ENCODE data around the gene CTNNAL1. TPM values are rescaled to one million over a fixed set of nuclear protein-coding genes. Genes with fewer than 3 reads are reported as not detected.
"Not testable (repeated sequence)": the region's sequence is repeated elsewhere in the genome, so short reads cannot be mapped to it uniquely, and the experiment has no call there.

Gene CTNNAL1
- total RNA-seq, 4 donors from 2014 or later = 106 to 231 (median 156) TPM

GRCh38 chr9:108933718-108934322 is 79.5 kb downstream of the CTNNAL1 start, which contains the start of gene ELP1:
TSS of gene ELP1 (minus strand) at chr9:108934124. CDS start at chr9:108931146, 2,978 bp downstream.
- H3K9me3 ChIP-seq = no peaks in the 10 kb centered on the region
- intact Hi-C loops (cut with DNase I) = no loop called here
- no peaks in the 10 kb centered on the region for H3K27me3 ChIP-seq
- no peaks in the 10 kb centered on the region for H3K36me3 ChIP-seq
- peak within 1 kb of the TSS; percentile 76 to 99 (median 95) for H3K4me3 ChIP-seq (replicated peaks in 1 of 3)
- peak in 1 of 2 donors; percentile 74 for TF ChIP-seq POLR2A (IDR thresholded peaks at IDR 0.05)
- peak in 2 of 6 experiments; percentile 13 to 34 for TF ChIP-seq CTCF (IDR thresholded peaks at IDR 0.05)
- WGBS, 2 donors = 0 to 1% methylated on average over 1 to 45 of the region's 48 CpGs
- peaks cover 15 to 45% of the 10 kb centered on the region in 2 donors for H3K4me1 ChIP-seq
- peak within 1 kb of the TSS; percentile 86 to 96 (median 89) for H3K27ac ChIP-seq
- peak; percentile 92 to 93 for DNase-seq

- no peak for DNase-seq
Measured at GRCh38 chr9:108933231-108933717, 80.0 kb downstream of the CTNNAL1 start.

GRCh38 chr9:108928386-108928785 is 84.9 kb downstream of the CTNNAL1 start:
- H3K9me3 ChIP-seq = no peaks in the 10 kb centered on the region
- peaks cover 0 to 20% of the 10 kb centered on the region in 2 donors for H3K36me3 ChIP-seq
- WGBS, 2 donors = 81 to 87% methylated on average over 2 of the region's 2 CpGs
- DNase-seq = no peak
- no peaks in the 10 kb centered on the region for H3K27me3 ChIP-seq
- no peak for TF ChIP-seq POLR2A (IDR thresholded peaks at IDR 0.05)
- TF ChIP-seq CTCF (IDR thresholded peaks at IDR 0.05) = no peak
- intact Hi-C loops (cut with DNase I) = no loop called here
- no peak overlapping the region for H3K27ac ChIP-seq
- H3K4me1 ChIP-seq = peaks cover 9 to 10% of the 10 kb centered on the region in 2 donors
- no peak overlapping the region for H3K4me3 ChIP-seq (replicated peaks in 1 of 3)

More at GRCh38 chr9:108933231-108933717, 80.0 kb downstream of the CTNNAL1 start:
- Histone ChIP-seq H3K9me3 (no peaks in the 10 kb centered on the region), H3K27me3 (no peaks in the 10 kb centered on the region), H3K4me3 (replicated peaks in 1 of 3) (peak overlapping the region; percentile 76 to 99 (median 95)), H3K27ac (peak overlapping the region; percentile 86 to 96 (median 89)), H3K36me3 (no peaks in the 10 kb centered on the region), H3K4me1 (peaks cover 15 to 39% of the 10 kb centered on the region in 2 donors)
- intact Hi-C loops (cut with DNase I) = no loop called here
- 1 to 2% methylated on average over 21 to 22 of the region's 25 CpGs for WGBS, 2 donors
- no peak for TF ChIP-seq POLR2A (IDR thresholded peaks at IDR 0.05)
- TF ChIP-seq CTCF (IDR thresholded peaks at IDR 0.05) = no peak

- intact Hi-C loops (cut with DNase I) = no loop called here
- Histone ChIP-seq H3K9me3 (no peaks in the 10 kb centered on the region), H3K4me3 (replicated peaks in 1 of 3) (no peak overlapping the region), H3K36me3 (peaks cover 12 to 20% of the 10 kb centered on the region in 2 donors), H3K27ac (no peak overlapping the region), H3K27me3 (no peaks in the 10 kb centered on the region), H3K4me1 (peaks cover 0 to 13% of the 10 kb centered on the region in 2 donors)
- TF ChIP-seq POLR2A (IDR thresholded peaks at IDR 0.05) = no peak
- no peak for DNase-seq
Measured at GRCh38 chr9:108924466-108924865, 88.8 kb downstream of the CTNNAL1 start.

- peaks cover 0 to 13% of the 10 kb centered on the region in 2 donors for H3K4me1 ChIP-seq
- no peaks in the 10 kb centered on the region for H3K9me3 ChIP-seq
- no peaks in the 10 kb centered on the region for H3K27me3 ChIP-seq
- H3K36me3 ChIP-seq = peaks cover 14 to 21% of the 10 kb centered on the region in 2 donors
- TF ChIP-seq CTCF (IDR thresholded peaks at IDR 0.05) = no peak
- TF ChIP-seq POLR2A (IDR thresholded peaks at IDR 0.05) = no peak
- DNase-seq = no peak
- intact Hi-C loops (cut with DNase I) = no loop called here
- 86 to 93% methylated on average over 1 of the region's 1 CpG for WGBS, 2 donors
- H3K27ac ChIP-seq = no peak overlapping the region
- H3K4me3 ChIP-seq (replicated peaks in 1 of 3) = no peak overlapping the region
Measured at GRCh38 chr9:108921200-108921599, 92.1 kb downstream of the CTNNAL1 start.

- 23 to 48% methylated on average over 1 of the region's 1 CpG for WGBS, 2 donors
- H3K27me3 ChIP-seq; H3K4me3 ChIP-seq (replicated peaks in 1 of 3); H3K9me3 ChIP-seq; intact Hi-C loops (cut with DNase I): not testable (repeated sequence)
- peak overlapping the region in 2 of 3 donors; percentile 36 to 42 for H3K27ac ChIP-seq
- H3K4me1 ChIP-seq = peaks cover 0 to 13% of the 10 kb centered on the region in 2 donors
- peaks cover 21% of the 10 kb centered on the region in 2 donors for H3K36me3 ChIP-seq
- DNase-seq = peak; percentile 71 to 77
Measured at GRCh38 chr9:108920401-108920800, 92.9 kb downstream of the CTNNAL1 start.

All from thyroid gland (tissue), 4 donors.